Activated naive CD8-positive, alpha-beta T cell treated with anti-CD3 and anti-CD28 coated beads, Interleukin-2, amount 10 ng/mL, durations not matched to agents 7 days and 5 days (primary cell): ENCODE results near the gene CDK13. TPM values are rescaled to one million over a fixed set of nuclear protein-coding genes. Genes with fewer than 3 reads are reported as not detected.
A peak's percentile ranks its signal among the peaks of the same experiment; 100 is the strongest.

Experiments
- ATAC-seq: fragments of 150-1000 bp; cut with Tn5 transposase; one replicate; pipeline ENCODE4 v1.10.0; 2021; ENCODE audit warnings: low read depth, moderate library complexity
- POLR2A ChIA-PET: fragments of 350-600 bp; sonication (Branson Sonifier 250); formaldehyde crosslinking; loops from one replicate; lab custom pipeline; 2021; ENCODE audit warnings: antibody characterized with exemption; lab: Charles Lee
- DNase-seq: peaks from one replicate; pipeline ENCODE4 v3.0.0; 2021
- H3K27ac Mint-ChIP-seq: one replicate; pipeline ENCODE4 v1.8.0; 2022; ENCODE audit warnings: mild to moderate bottlenecking, mixed read lengths
- H3K27me3 Mint-ChIP-seq: one replicate; pipeline ENCODE4 v1.8.0; 2022; ENCODE audit warnings: mild to moderate bottlenecking, moderate library complexity, mixed read lengths
- H3K36me3 Mint-ChIP-seq: one replicate; pipeline ENCODE4 v1.8.0; 2021; ENCODE audit warnings: mild to moderate bottlenecking, mixed read lengths
- H3K4me1 Mint-ChIP-seq: one replicate; pipeline ENCODE4 v1.8.0; 2021; ENCODE audit warnings: mixed read lengths
- H3K4me3 Mint-ChIP-seq: one replicate; pipeline ENCODE4 v1.8.0; 2022; ENCODE audit warnings: mild to moderate bottlenecking, moderate library complexity, mixed read lengths
- H3K9me3 Mint-ChIP-seq: one replicate; pipeline ENCODE4 v1.8.0; 2021; ENCODE audit warnings: mixed read lengths
- total RNA-seq, 2 experiments: library from RNA; stranded (reverse); gene quantifications; one replicate each; pipeline ENCODE4 v1.2.3, GENCODE V29; 2021

The CDK13 gene
- total RNA-seq, 2 experiments from 2014 or later = 62.7 to 65.2 TPM

GRCh38 chr7:39926111-39926510 is 23.9 kb upstream of the CDK13 start:
- no peak for ATAC-seq
- POLR2A ChIA-PET = no interaction called here
- H3K27ac Mint-ChIP-seq = no peak overlapping the region

GRCh38 chr7:39927018-39927417 is 23.0 kb upstream of the CDK13 start:
- H3K4me1 Mint-ChIP-seq = no peaks in the 10 kb centered on the region
- POLR2A ChIA-PET = interaction anchor here (1.1 kb wide), 1 partner anchor 21 kb away, joined by 3 read pairs; no protein-coding TSS in a partner anchor
- no peak for DNase-seq
- H3K27ac Mint-ChIP-seq = no peak overlapping the region
- H3K27me3 Mint-ChIP-seq = peaks cover 13% of the 10 kb centered on the region
- H3K4me3 Mint-ChIP-seq = no peak overlapping the region
- no peaks in the 10 kb centered on the region for H3K9me3 Mint-ChIP-seq
- ATAC-seq = no peak
- no peaks in the 10 kb centered on the region for H3K36me3 Mint-ChIP-seq

More at GRCh38 chr7:39926111-39926510, 23.9 kb upstream of the CDK13 start:
- Mint-ChIP-seq H3K36me3 (no peaks in the 10 kb centered on the region), H3K4me3 (no peak overlapping the region), H3K4me1 (no peaks in the 10 kb centered on the region), H3K27me3 (peaks cover 20% of the 10 kb centered on the region), H3K9me3 (no peaks in the 10 kb centered on the region)
- no peak for DNase-seq

- Mint-ChIP-seq H3K36me3 (peaks cover 1% of the 10 kb centered on the region), H3K4me1 (no peaks in the 10 kb centered on the region), H3K9me3 (no peaks in the 10 kb centered on the region)
These were observed 15.9 kb upstream of the CDK13 start for GRCh38 chr7:39934132-39934531.

GRCh38 chr7:39936761-39937160 is 13.3 kb upstream of the CDK13 start:
- Mint-ChIP-seq H3K4me3 (no peak overlapping the region), H3K4me1 (no peaks in the 10 kb centered on the region), H3K27me3 (peaks cover 5% of the 10 kb centered on the region), H3K36me3 (peaks cover 1% of the 10 kb centered on the region), H3K9me3 (no peaks in the 10 kb centered on the region), H3K27ac (no peak overlapping the region)
- ATAC-seq (no peak), DNase-seq (no peak)
- POLR2A ChIA-PET = interaction anchor here (0.7 kb wide), 1 partner anchor 11 kb away, joined by 3 read pairs; no protein-coding TSS in a partner anchor

More at GRCh38 chr7:39934132-39934531, 15.9 kb upstream of the CDK13 start:
- DNase-seq (no peak), ATAC-seq (no peak)
- no peak overlapping the region for H3K27ac Mint-ChIP-seq
- H3K27me3 Mint-ChIP-seq = peaks cover 7% of the 10 kb centered on the region
- H3K4me3 Mint-ChIP-seq = no peak overlapping the region
- POLR2A ChIA-PET = no interaction called here

- H3K9me3 Mint-ChIP-seq = no peaks in the 10 kb centered on the region
- DNase-seq (no peak), ATAC-seq (no peak)
- H3K27ac Mint-ChIP-seq = no peak overlapping the region
- POLR2A ChIA-PET = no interaction called here
- H3K4me1 Mint-ChIP-seq = peaks cover 2% of the 10 kb centered on the region
- H3K27me3 Mint-ChIP-seq = peaks cover 5% of the 10 kb centered on the region
- H3K4me3 Mint-ChIP-seq = no peak overlapping the region
- H3K36me3 Mint-ChIP-seq = peaks cover 1% of the 10 kb centered on the region
These were observed 12.5 kb upstream of the CDK13 start for GRCh38 chr7:39937366-39938153.

- Mint-ChIP-seq H3K9me3 (no peaks in the 10 kb centered on the region), H3K27ac (no peak overlapping the region), H3K27me3 (peaks cover 2% of the 10 kb centered on the region), H3K4me1 (peaks cover 7% of the 10 kb centered on the region), H3K4me3 (no peak overlapping the region), H3K36me3 (no peaks in the 10 kb centered on the region)
- POLR2A ChIA-PET = no interaction called here
- ATAC-seq (no peak), DNase-seq (no peak)
These were observed 7.2 kb upstream of the CDK13 start for GRCh38 chr7:39942883-39943282.

- Mint-ChIP-seq H3K9me3 (no peaks in the 10 kb centered on the region), H3K4me1 (peaks cover 19% of the 10 kb centered on the region), H3K4me3 (no peak overlapping the region), H3K27me3 (peaks cover 2% of the 10 kb centered on the region), H3K36me3 (peaks cover under 1% of the 10 kb centered on the region), H3K27ac (no peak overlapping the region)
- DNase-seq = no peak
- no peak for ATAC-seq
- POLR2A ChIA-PET = no interaction called here
These were observed 3.4 kb upstream of the CDK13 start for GRCh38 chr7:39946693-39947092.

- no peak for ATAC-seq
- peaks cover 21% of the 10 kb centered on the region for H3K4me1 Mint-ChIP-seq
- H3K4me3 Mint-ChIP-seq = peak overlapping the region; percentile 96
- peaks cover 2% of the 10 kb centered on the region for H3K27me3 Mint-ChIP-seq
- H3K36me3 Mint-ChIP-seq = peaks cover 9% of the 10 kb centered on the region
- POLR2A ChIA-PET = interaction anchor here (0.5 to 1.1 kb wide), 8 partner anchors 21 to 1840 kb away, joined by 3 to 4 read pairs (median 4); no protein-coding TSS in a partner anchor
- DNase-seq = peak; percentile 30
- H3K27ac Mint-ChIP-seq = peak overlapping the region; percentile 99
- no peaks in the 10 kb centered on the region for H3K9me3 Mint-ChIP-seq
These were observed 1.6 kb upstream of the CDK13 start for GRCh38 chr7:39948375-39948955.

GRCh38 chr7:39948956-39949928 is 814 bp upstream of the CDK13 start:
- POLR2A ChIA-PET = interaction anchor here (0.7 to 1.1 kb wide), 6 partner anchors 33 to 1839 kb away, joined by 3 to 4 read pairs (median 4); partner anchors contain the start of genes MPLKIP and SUGCT
- peak overlapping the region; percentile 99 for H3K27ac Mint-ChIP-seq
- H3K27me3 Mint-ChIP-seq = peaks cover 2% of the 10 kb centered on the region
- H3K9me3 Mint-ChIP-seq = no peaks in the 10 kb centered on the region
- DNase-seq = peak; percentile 97
- ATAC-seq = peak; percentile 75
- peaks cover 23% of the 10 kb centered on the region for H3K4me1 Mint-ChIP-seq
- H3K4me3 Mint-ChIP-seq = peak overlapping the region; percentile 96
- H3K36me3 Mint-ChIP-seq = peaks cover 9% of the 10 kb centered on the region

GRCh38 chr7:39950473-39951225 is 593 bp downstream of the CDK13 start:
- no peak for ATAC-seq
- peak overlapping the region; percentile 99 for H3K27ac Mint-ChIP-seq
- peak; percentile 73 for DNase-seq
- H3K27me3 Mint-ChIP-seq = no peaks in the 10 kb centered on the region
- POLR2A ChIA-PET = interaction anchor here (0.9 to 1.6 kb wide), 8 partner anchors 17 to 327 kb away, joined by 3 to 7 read pairs (median 5); partner anchors contain the start of genes MPLKIP and SUGCT
- H3K9me3 Mint-ChIP-seq = no peaks in the 10 kb centered on the region
- H3K36me3 Mint-ChIP-seq = peaks cover 13% of the 10 kb centered on the region
- H3K4me3 Mint-ChIP-seq = peak overlapping the region; percentile 96
- H3K4me1 Mint-ChIP-seq = peaks cover 28% of the 10 kb centered on the region

- H3K9me3 Mint-ChIP-seq = no peaks in the 10 kb centered on the region
- peaks cover 15% of the 10 kb centered on the region for H3K36me3 Mint-ChIP-seq
- H3K27me3 Mint-ChIP-seq = no peaks in the 10 kb centered on the region
- peaks cover 30% of the 10 kb centered on the region for H3K4me1 Mint-ChIP-seq
- H3K27ac Mint-ChIP-seq = peak overlapping the region; percentile 89
- H3K4me3 Mint-ChIP-seq = peak overlapping the region; percentile 92
- DNase-seq = peak; percentile 80
- peak; percentile 24 for ATAC-seq
- POLR2A ChIA-PET = interaction anchor here (0.9 to 1.6 kb wide), 5 partner anchors 16 to 328 kb away, joined by 3 to 7 read pairs (median 5); no protein-coding TSS in a partner anchor
These were observed 1.5 kb downstream of the CDK13 start for GRCh38 chr7:39951226-39952194.
